PC-9 (cell line): ENCODE data around the gene CDC42BPA. TPM values are rescaled to one million over a fixed set of nuclear protein-coding genes. Genes with fewer than 3 reads are reported as not detected.

Experiments used
- BruUV-seq: library from RNA; stranded (reverse); fragments of 400-500 nt; replicated peaks from 2 replicates; lab custom pipeline; 2021; lab: Mats Ljungman, UMichigan
- CTCF ChIA-PET: fragments of 300-600 bp; sonication (Branson Sonifier 250); formaldehyde crosslinking; loops from one replicate; lab custom pipeline; 2022; ENCODE audit warnings: antibody characterized with exemption; lab: Charles Lee
- POLR2A ChIA-PET: fragments of 300-600 bp; sonication (Branson Sonifier 250); formaldehyde crosslinking; loops from one replicate; lab custom pipeline; 2022; ENCODE audit warnings: antibody characterized with exemption; ENCODE audit not compliant: unreplicated experiment; lab: Charles Lee
- DNase-seq, 2 experiments: peaks; one replicate each; pipeline versions ENCODE4 v3.0.0 to v3.0.0-alpha.2; 2015 to 2022; ENCODE audit warnings: mixed read lengths in 1 of 2
- H2AFZ ChIP-seq: fragments of 200-600 bp; sonication (generic); 2 replicates; pipeline ENCODE4 v1.8.1; 2017; ENCODE audit warnings: antibody characterized with exemption
- H3F3A ChIP-seq: fragments of 200-600 bp; sonication (generic); 2 replicates; pipeline ENCODE4 v1.8.1; 2017; ENCODE audit warnings: antibody characterized with exemption, mild to moderate bottlenecking, low read depth; ENCODE audit not compliant: insufficient read depth
- H3K27ac ChIP-seq: fragments of 200-600 bp; sonication (generic); 2 replicates; pipeline ENCODE4 v1.6.1; 2016; ENCODE audit warnings: mixed run types
- H3K27me3 ChIP-seq: fragments of 200-600 bp; sonication (generic); 2 replicates; pipeline ENCODE4 v1.6.1; 2016; ENCODE audit warnings: low read depth, mixed run types; ENCODE audit not compliant: insufficient read depth
- H3K36me3 ChIP-seq: fragments of 200-600 bp; sonication (generic); 2 replicates; pipeline ENCODE4 v1.6.1; 2016; ENCODE audit warnings: low read depth, mixed run types
- H3K4me1 ChIP-seq: fragments of 200-600 bp; sonication (generic); replicated peaks from 2 replicates; pipeline ENCODE4 v1.6.1; 2016; ENCODE audit warnings: mixed run types; ENCODE audit not compliant: insufficient read depth
- H3K4me2 ChIP-seq: fragments of 200-600 bp; sonication (generic); 2 replicates; pipeline ENCODE4 v1.6.1; 2017; ENCODE audit warnings: mixed run types
- H3K4me3 ChIP-seq: fragments of 200-600 bp; sonication (generic); 2 replicates; pipeline ENCODE4 v1.6.1; 2016; ENCODE audit warnings: mixed run types
- H3K79me2 ChIP-seq: fragments of 200-600 bp; sonication (generic); 2 replicates; pipeline ENCODE4 v1.6.1; 2017; ENCODE audit warnings: low read depth, mixed run types
- H3K9me2 ChIP-seq: fragments of 200-600 bp; sonication (generic); 2 replicates; pipeline ENCODE4 v1.8.1; 2017; ENCODE audit warnings: mild to moderate bottlenecking; ENCODE audit not compliant: insufficient read depth
- H3K9me3 ChIP-seq: fragments of 200-600 bp; sonication (generic); 2 replicates; pipeline ENCODE4 v1.8.1; 2016; ENCODE audit warnings: low read depth; ENCODE audit not compliant: insufficient read depth
- H4K20me1 ChIP-seq: fragments of 200-600 bp; sonication (generic); 2 replicates; pipeline ENCODE4 v1.8.1; 2017; ENCODE audit not compliant: insufficient read depth
- CTCF ChIP-seq: fragments of 200-600 bp; sonication (generic); conservative IDR thresholded peaks from 2 replicates; pipeline ENCODE4 v1.6.1; 2017; ENCODE audit warnings: mixed run types, antibody characterized with exemption, mild to moderate bottlenecking, moderate library complexity
- EZH2 ChIP-seq: fragments of 200-600 bp; sonication (generic); IDR thresholded peaks from 2 replicates; pipeline ENCODE4 v1.8.0; 2017; ENCODE audit warnings: antibody characterized with exemption, low read depth
- intact Hi-C: fragments of 100-400 bp; cut with micrococcal nuclease; formaldehyde crosslinking; loops from one replicate; pipeline ENCODE4 v1.10.0; 2022; ENCODE audit not compliant: unreplicated experiment
- total RNA-seq: library from RNA; stranded (reverse); gene quantifications from 2 replicates; pipeline ENCODE4 v1.2.3, GENCODE V29; 2021

The CDC42BPA gene
- total RNA-seq, 1 experiment from 2014 or later = 47.5 TPM

DNA sequence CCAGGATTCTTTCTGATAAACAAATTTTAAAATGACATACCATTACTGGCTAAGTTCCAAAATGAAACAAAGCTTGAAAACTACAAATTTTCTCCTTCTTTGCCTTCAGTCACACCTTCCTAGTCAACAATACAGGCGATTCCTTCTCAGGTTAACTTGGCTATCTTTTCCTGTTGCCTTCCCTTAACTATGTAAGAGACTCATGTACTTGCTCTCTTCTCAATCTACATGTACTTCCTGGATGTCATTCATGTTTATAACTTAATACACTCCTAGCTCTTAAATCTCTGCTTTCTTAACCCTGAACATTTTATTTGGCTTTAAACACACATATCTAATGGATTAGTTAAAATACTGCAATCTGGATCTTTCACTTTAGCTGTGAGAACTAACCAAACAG lies 281.2 kb downstream of the CDC42BPA start:
- CTCF ChIA-PET = no interaction called here
- Histone ChIP-seq H3K4me3 (no peak overlapping the region), H3K9me2 (no peaks in the 10 kb centered on the region), H3K79me2 (no peaks in the 10 kb centered on the region), H3K4me1 (no peaks in the 10 kb centered on the region), H3K9me3 (no peaks in the 10 kb centered on the region), H3K27me3 (no peaks in the 10 kb centered on the region), H3K36me3 (no peaks in the 10 kb centered on the region; the same call in 1 of the 2 replicates), H3K4me2 (no peak overlapping the region), H4K20me1 (no peaks in the 10 kb centered on the region), H3K27ac (no peak overlapping the region), H3F3A (no peaks in the 10 kb centered on the region), H2AFZ (no peak overlapping the region)
- TF ChIP-seq CTCF (no peak), EZH2 (no peak)
- intact Hi-C loops = no loop called here
- no peak for DNase-seq
- BruUV-seq = no TSS peak
- POLR2A ChIA-PET = interaction anchor here (0.7 kb wide), 1 partner anchor 30 kb away, joined by 3 read pairs; no protein-coding TSS in a partner anchor

GRCh38 chr1:227035316-227035715 lies 283.0 kb downstream of the CDC42BPA start:
- Histone ChIP-seq H3K4me2 (no peak overlapping the region), H3K4me1 (no peaks in the 10 kb centered on the region), H3K4me3 (no peak overlapping the region), H4K20me1 (no peaks in the 10 kb centered on the region), H2AFZ (no peak overlapping the region), H3K9me3 (no peaks in the 10 kb centered on the region), H3K27me3 (no peaks in the 10 kb centered on the region), H3K9me2 (no peaks in the 10 kb centered on the region), H3K79me2 (no peaks in the 10 kb centered on the region), H3K27ac (no peak overlapping the region), H3F3A (no peaks in the 10 kb centered on the region), H3K36me3 (peaks cover 4% of the 10 kb centered on the region; the same call in 1 of the 2 replicates)
- ChIA-PET CTCF (no interaction called here), POLR2A (interaction anchor here (0.6 to 0.8 kb wide), 2 partner anchors 92 to 101 kb away, joined by 5 to 7 read pairs; no protein-coding TSS in a partner anchor)
- intact Hi-C loops = loop anchor here (2.0 kb wide), 1 partner anchor 25 kb away; no protein-coding TSS in a partner anchor
- TF ChIP-seq EZH2 (no peak), CTCF (no peak)
- DNase-seq = no peak
- BruUV-seq = no TSS peak

DNA sequence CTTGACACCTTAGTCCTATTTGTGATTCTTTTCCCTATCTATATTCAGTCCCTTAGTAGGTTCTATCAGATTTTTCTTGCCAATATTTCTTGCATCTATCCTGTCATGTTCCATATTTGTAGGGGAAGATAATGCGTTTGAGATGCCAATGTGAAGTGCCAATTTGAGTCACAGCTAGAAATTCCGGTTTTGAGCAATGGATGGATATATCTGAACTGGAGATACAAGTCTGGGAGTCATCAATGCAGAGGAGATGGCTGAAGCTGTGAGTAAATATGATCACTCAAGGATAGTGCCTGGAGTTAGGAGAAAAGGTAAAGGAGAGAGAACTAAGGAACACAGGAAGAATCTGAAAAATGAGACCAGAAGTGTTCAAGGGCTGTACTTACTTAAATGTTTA lies 284.4 kb downstream of the CDC42BPA start:
- Histone ChIP-seq H2AFZ (no peak overlapping the region), H3K27me3 (no peaks in the 10 kb centered on the region), H3K9me3 (no peaks in the 10 kb centered on the region), H3K36me3 (peaks cover 4% of the 10 kb centered on the region), H3K4me3 (no peak overlapping the region), H3K9me2 (no peaks in the 10 kb centered on the region), H4K20me1 (no peaks in the 10 kb centered on the region), H3K79me2 (no peaks in the 10 kb centered on the region), H3K27ac (no peak overlapping the region), H3F3A (no peaks in the 10 kb centered on the region), H3K4me2 (no peak overlapping the region), H3K4me1 (no peaks in the 10 kb centered on the region)
- intact Hi-C loops = loop anchor here (2.0 kb wide), 1 partner anchor 23 kb away; no protein-coding TSS in a partner anchor
- POLR2A ChIA-PET = no interaction called here
- no peak for DNase-seq
- CTCF ChIA-PET = no interaction called here
- BruUV-seq = no TSS peak
- TF ChIP-seq CTCF (no peak), EZH2 (no peak)
